Endodermal cell (in vitro differentiated cells): ENCODE results near the gene KIF5C. TPM values are rescaled to one million over a fixed set of nuclear protein-coding genes. Genes with fewer than 3 reads are reported as not detected.

Experiments used
- DNase-seq: peaks from one replicate; pipeline ENCODE4 v3.0.0-alpha.2; 2017
- H3K27ac ChIP-seq: 2 replicates; pipeline ENCODE4 v1.5.1; 2013; ENCODE audit warnings: mild to moderate bottlenecking, low read depth, low read length, moderate library complexity
- H3K27me3 ChIP-seq: 2 replicates; pipeline ENCODE4 v1.6.1; 2013; ENCODE audit warnings: mild to moderate bottlenecking, low read length, moderate library complexity; ENCODE audit not compliant: insufficient read depth, control insufficient read depth, poor library complexity, severe bottlenecking
- H3K36me3 ChIP-seq: 2 replicates; pipeline ENCODE4 v1.7.0; 2013; ENCODE audit warnings: mild to moderate bottlenecking, low read length, moderate library complexity; ENCODE audit not compliant: control insufficient read depth, insufficient read depth
- H3K4me1 ChIP-seq: one replicate; pipeline ENCODE4 v1.7.0; 2013; ENCODE audit warnings: low read length; ENCODE audit not compliant: control insufficient read depth, insufficient read depth
- H3K4me3 ChIP-seq: 2 replicates; pipeline ENCODE4 v1.5.1; 2013; ENCODE audit warnings: mild to moderate bottlenecking, low read length, moderate library complexity
- H3K9ac ChIP-seq: 2 replicates; pipeline ENCODE4 v1.6.1; 2013; ENCODE audit warnings: mild to moderate bottlenecking, low read length, moderate library complexity; ENCODE audit not compliant: poor library complexity, severe bottlenecking; ENCODE audit errors: extremely low read depth
- H3K9me3 ChIP-seq: 2 replicates; pipeline ENCODE4 v1.6.1; 2013; ENCODE audit warnings: mild to moderate bottlenecking, low read length, moderate library complexity; ENCODE audit not compliant: control insufficient read depth
- H3K27ac Mint-ChIP-seq: 2 replicates; pipeline ENCODE4 v1.8.0; 2020; ENCODE audit warnings: mixed read lengths
- H3K27me3 Mint-ChIP-seq: 2 replicates; pipeline ENCODE4 v1.8.0; 2021; ENCODE audit warnings: mild to moderate bottlenecking, mixed read lengths; ENCODE audit not compliant: insufficient read depth
- H3K36me3 Mint-ChIP-seq: 2 replicates; pipeline ENCODE4 v1.8.0; 2020; ENCODE audit warnings: low read depth, mixed read lengths
- H3K4me1 Mint-ChIP-seq: 2 replicates; pipeline ENCODE4 v1.8.0; 2020; ENCODE audit warnings: mixed read lengths
- H3K4me3 Mint-ChIP-seq: 2 replicates; pipeline ENCODE4 v1.8.0; 2020; ENCODE audit warnings: mild to moderate bottlenecking, moderate library complexity, mixed read lengths
- H3K9me3 Mint-ChIP-seq: 2 replicates; pipeline ENCODE4 v1.8.0; 2020; ENCODE audit warnings: mild to moderate bottlenecking, mixed read lengths
- WGBS, 2 experiments: methylation state at CpG; one replicate each; pipeline versions ENCODE4 v1.1.5 to v1.1.7; 2013; ENCODE audit warnings: missing lambda C conversion rate in 2 of 2, mixed read lengths in 1 of 2; ENCODE audit not compliant: insufficient coverage in 1 of 2, insufficient read length in 1 of 2; 5-methylcytosine and 5-hydroxymethylcytosine counted together
- total RNA-seq, 2 donors: library from RNA; stranded (reverse); fragmentation: NEBNext Ultra II Directional in 1 of 2; extraction: Animal tissue kit (Norgen Biotek cat#: 25700) in 1 of 2; gene quantifications; 2 replicates in 1 of 2; 3 replicates in 1 of 2; pipeline ENCODE4 v1.2.1, GENCODE V29; 2021
- TF ChIP-seq, protein P1 (sequence below): fragments of 200-600 bp; sonication (generic); conservative IDR thresholded peaks from 2 replicates; pipeline ENCODE4 v1.5.0; 2021; ENCODE audit warnings: antibody characterized with exemption, mild to moderate bottlenecking

KIF5C gene
- total RNA-seq, 2 donors from 2014 or later: 39.1 to 41.9 TPM

DNA sequence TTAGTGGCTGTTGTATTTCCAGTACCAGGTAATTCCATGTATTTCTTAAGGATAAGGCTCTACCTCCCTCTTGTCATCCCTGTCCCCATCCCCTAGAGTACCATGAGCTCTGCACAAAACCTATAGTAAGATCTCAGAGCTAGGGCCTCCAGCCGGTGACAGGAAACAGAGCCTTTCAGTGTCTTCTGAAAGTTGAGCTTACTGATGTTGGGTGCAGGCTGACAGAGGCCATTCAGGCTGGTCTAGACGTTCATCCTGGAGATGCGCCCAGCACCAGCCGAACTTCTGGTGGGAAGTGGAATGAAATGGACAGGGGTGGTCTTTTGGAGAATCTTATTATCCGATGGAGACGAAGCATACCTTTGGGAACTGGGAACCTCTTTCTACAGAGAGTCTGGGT is 146.7 kb downstream of the KIF5C start:
- no peaks in the 10 kb centered on the region for H3K9me3 ChIP-seq
- no peak overlapping the region for H3K4me3 ChIP-seq
- no peak for DNase-seq
- 97 to 98% methylated on average over 5 to 6 of the region's 6 CpGs for WGBS, 2 experiments
- TF ChIP-seq, protein P1, sequence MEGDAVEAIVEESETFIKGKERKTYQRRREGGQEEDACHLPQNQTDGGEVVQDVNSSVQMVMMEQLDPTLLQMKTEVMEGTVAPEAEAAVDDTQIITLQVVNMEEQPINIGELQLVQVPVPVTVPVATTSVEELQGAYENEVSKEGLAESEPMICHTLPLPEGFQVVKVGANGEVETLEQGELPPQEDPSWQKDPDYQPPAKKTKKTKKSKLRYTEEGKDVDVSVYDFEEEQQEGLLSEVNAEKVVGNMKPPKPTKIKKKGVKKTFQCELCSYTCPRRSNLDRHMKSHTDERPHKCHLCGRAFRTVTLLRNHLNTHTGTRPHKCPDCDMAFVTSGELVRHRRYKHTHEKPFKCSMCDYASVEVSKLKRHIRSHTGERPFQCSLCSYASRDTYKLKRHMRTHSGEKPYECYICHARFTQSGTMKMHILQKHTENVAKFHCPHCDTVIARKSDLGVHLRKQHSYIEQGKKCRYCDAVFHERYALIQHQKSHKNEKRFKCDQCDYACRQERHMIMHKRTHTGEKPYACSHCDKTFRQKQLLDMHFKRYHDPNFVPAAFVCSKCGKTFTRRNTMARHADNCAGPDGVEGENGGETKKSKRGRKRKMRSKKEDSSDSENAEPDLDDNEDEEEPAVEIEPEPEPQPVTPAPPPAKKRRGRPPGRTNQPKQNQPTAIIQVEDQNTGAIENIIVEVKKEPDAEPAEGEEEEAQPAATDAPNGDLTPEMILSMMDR: no peak
- no peaks in the 10 kb centered on the region for H3K4me1 ChIP-seq
- Mint-ChIP-seq H3K27me3 (no peaks in the 10 kb centered on the region), H3K4me1 (peaks cover 18% of the 10 kb centered on the region), H3K9me3 (no peaks in the 10 kb centered on the region), H3K27ac (no peak overlapping the region), H3K4me3 (no peak overlapping the region), H3K36me3 (peaks cover 9% of the 10 kb centered on the region)
- H3K27ac ChIP-seq: no peak overlapping the region
- peaks cover 5% of the 10 kb centered on the region for H3K36me3 ChIP-seq
- H3K27me3 ChIP-seq: no peaks in the 10 kb centered on the region
- H3K9ac ChIP-seq: no peak overlapping the region

DNA sequence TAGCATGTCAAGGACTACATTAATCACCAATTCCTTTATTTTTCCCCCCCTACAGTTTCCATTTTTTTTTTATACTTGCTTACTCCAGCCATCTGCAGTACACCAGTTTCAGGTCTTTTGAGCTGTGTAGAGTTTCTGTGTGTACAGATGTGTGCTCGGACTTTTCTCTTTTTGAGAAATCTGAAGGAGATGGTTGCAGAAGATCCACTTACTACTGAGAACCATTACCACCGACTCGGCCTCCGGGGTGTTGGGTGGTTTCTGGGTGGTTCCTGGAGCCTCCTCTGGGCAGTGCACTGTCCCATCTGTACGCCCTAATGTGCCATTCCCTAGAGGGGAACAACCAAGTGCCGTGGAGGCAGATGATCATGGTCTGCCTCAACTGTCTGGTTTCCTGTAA is 148.1 kb downstream of the KIF5C start:
- Mint-ChIP-seq H3K4me3 (no peak overlapping the region), H3K36me3 (peaks cover 9% of the 10 kb centered on the region), H3K27me3 (peaks cover 4% of the 10 kb centered on the region), H3K4me1 (peaks cover 19% of the 10 kb centered on the region), H3K27ac (no peak overlapping the region), H3K9me3 (no peaks in the 10 kb centered on the region)
- TF ChIP-seq, protein P1: no peak
- no peak overlapping the region for H3K9ac ChIP-seq
- 95% methylated on average over 6 of the region's 6 CpGs; no CpG with 5 or more reads in 1 of the 2 experiments for WGBS, 2 experiments
- no peaks in the 10 kb centered on the region for H3K27me3 ChIP-seq
- no peak overlapping the region for H3K4me3 ChIP-seq
- no peak for DNase-seq
- peaks cover 5% of the 10 kb centered on the region for H3K36me3 ChIP-seq
- no peaks in the 10 kb centered on the region for H3K9me3 ChIP-seq
- H3K27ac ChIP-seq: no peak overlapping the region
- no peaks in the 10 kb centered on the region for H3K4me1 ChIP-seq

DNA sequence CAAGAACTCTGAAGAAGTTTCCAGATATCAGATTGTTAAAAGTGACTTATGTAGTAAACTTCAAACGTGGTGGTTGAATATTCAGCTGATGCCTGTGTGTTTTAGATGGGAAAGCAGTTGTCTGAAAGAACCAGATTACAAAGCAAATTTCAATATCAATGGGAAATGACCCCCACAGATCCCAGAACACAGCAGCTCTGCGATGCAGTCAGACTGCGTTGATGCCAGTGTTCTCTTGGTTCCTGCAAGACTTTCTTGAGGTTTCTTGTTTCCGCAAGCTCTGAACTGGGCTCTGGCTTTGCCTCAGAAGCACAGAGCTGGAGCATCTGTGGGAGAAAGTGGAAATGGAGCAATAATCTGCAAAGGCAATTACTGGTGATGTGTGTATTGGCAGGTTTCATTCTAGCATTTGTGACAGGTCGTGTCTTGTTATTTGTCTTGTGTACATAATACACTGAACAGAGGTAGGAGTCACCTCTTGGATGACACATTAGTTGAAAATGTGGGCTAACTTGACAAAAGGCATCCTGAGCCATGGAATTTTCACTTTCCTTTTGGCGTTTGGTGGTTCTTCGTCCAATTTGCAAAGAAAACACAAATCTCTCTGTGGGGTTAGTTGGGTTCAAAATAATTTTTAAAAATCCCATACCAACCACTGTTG is 152.7 kb downstream of the KIF5C start:
- H3K27ac ChIP-seq: no peak overlapping the region
- peaks cover 6% of the 10 kb centered on the region for H3K4me1 Mint-ChIP-seq
- WGBS, 2 experiments: 56 to 65% methylated on average over 3 to 7 of the region's 7 CpGs

More for the DNA sequence above, 152.7 kb downstream of the KIF5C start:
- Mint-ChIP-seq H3K36me3 (no peaks in the 10 kb centered on the region), H3K4me3 (no peak overlapping the region), H3K27me3 (peaks cover 21% of the 10 kb centered on the region), H3K27ac (no peak overlapping the region), H3K9me3 (no peaks in the 10 kb centered on the region)
- no peak overlapping the region for H3K4me3 ChIP-seq
- H3K36me3 ChIP-seq: no peaks in the 10 kb centered on the region
- TF ChIP-seq, protein P1: no peak
- H3K27me3 ChIP-seq: peaks cover 4% of the 10 kb centered on the region
- no peak overlapping the region for H3K9ac ChIP-seq
- no peaks in the 10 kb centered on the region for H3K4me1 ChIP-seq
- peak; percentile 41 for DNase-seq
- H3K9me3 ChIP-seq: no peaks in the 10 kb centered on the region
